Fibroblast of the conjunctiva (primary cell): ENCODE data around the gene POU2F1.
"Not testable (repeated sequence)": the region's sequence is repeated elsewhere in the genome, so short reads cannot be mapped to it uniquely, and the experiment has no call there.

Source experiments
- DNase-seq: peaks from one replicate; pipeline ENCODE4 v3.0.0-alpha.2; 2010; ENCODE audit warnings: low read depth

Gene POU2F1

DNA sequence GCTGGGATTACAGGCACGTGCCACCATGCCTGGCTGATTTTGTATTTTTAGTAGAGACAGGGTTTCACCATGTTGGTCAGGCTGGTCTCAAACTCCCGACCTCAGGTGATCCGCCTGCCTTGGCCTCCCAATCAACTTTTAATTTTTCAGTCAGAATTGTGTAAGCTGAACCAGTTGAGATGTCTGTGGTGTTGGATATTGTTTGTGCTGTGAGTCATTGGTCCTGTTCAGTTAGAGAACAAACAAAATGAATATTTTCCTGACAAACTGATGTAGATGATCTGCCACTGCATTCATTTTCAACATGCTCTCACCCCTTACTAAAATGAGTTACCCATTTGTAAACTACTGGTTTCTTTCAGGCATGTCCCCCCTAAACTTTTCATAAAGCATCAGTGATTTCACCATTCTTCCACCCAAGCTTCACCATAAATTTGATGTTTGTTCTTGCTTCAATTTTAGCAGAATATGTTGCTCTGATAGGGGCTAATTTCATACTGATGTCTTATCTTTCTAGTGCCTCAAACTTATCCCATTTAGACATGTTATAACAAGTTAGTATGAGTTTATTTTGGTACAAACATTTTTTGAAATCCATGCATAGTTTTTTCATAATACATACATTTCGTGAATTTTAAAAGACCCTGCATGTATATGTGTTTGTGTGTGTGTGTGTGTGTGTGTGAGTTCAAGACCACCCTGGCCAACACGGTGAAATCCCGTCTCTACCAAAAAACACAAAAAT, 15.2 kb upstream of the POU2F1 start:
- DNase-seq, result not testable (repeated sequence)

- DNase-seq, result no peak
Measured at GRCh38 chr1:167206166-167206835, 14.4 kb upstream of the POU2F1 start.

DNA sequence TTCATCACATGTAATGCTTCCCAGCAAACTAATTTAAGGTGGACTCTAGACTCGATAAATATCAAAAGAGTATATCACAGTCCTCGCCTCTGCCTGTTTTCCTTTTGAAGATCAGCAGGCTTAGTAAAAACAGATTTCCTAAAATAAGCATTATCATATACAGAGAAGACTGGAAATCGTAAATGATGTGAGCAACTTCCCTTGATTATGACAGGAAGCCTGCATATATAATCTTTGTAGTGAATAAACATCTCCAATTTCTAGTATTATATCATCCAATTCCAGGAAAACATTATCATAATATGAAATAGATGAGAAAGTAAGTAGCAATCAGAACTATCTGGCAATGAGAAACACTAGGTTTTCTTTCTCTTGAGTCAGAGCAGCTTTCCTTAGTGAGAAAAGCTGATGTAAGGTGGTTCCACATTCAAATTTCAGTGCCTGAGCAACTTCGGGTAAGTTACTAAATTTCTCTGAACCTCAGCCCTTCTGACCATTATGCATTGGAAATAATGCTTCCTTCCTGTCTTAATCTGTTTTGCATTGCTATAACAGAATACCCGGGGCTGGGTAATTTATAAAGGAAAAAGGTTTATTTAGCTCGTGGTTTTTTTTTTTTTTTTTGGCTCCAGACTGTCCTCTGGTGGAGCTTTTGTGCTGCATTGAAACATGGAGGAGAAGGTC, 12.6 kb upstream of the POU2F1 start:
- no peak for DNase-seq

- no peak for DNase-seq
Measured at GRCh38 chr1:167208624-167208976, 12.1 kb upstream of the POU2F1 start.

DNA sequence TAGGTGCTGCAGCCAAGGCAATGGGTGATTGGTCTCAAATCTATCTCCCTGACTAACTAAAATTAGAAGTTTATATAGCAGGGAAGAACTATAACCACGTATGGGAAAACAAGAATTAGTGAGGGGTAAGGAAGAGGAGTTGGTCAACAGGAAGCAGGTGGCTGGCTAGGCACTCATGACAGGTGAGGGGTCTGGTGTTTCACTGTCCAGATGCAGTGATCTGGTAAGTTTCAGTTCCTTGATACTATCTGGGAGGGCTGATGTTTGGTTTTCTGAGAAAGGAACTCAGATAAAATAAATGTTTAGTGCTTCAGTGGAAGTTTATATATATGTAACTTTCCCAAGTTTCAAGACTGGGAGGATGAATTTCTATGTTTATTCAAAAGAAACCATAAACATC, 11.6 kb upstream of the POU2F1 start:
- DNase-seq, result no peak

- no peak for DNase-seq
Measured at GRCh38 chr1:167210966-167211674, 9.6 kb upstream of the POU2F1 start.

- no peak for DNase-seq
Measured at GRCh38 chr1:167212025-167212424, 8.7 kb upstream of the POU2F1 start.

GRCh38 chr1:167216809-167217208, 3.9 kb upstream of the POU2F1 start:
- no peak for DNase-seq

GRCh38 chr1:167219194-167219593, 1.5 kb upstream of the POU2F1 start:
- no peak for DNase-seq

- peak; percentile 18 for DNase-seq
Measured at GRCh38 chr1:167219646-167220536, 795 bp upstream of the POU2F1 start.

GRCh38 chr1:167221126-167221737, 546 bp downstream of the POU2F1 start:
- no peak for DNase-seq

DNA sequence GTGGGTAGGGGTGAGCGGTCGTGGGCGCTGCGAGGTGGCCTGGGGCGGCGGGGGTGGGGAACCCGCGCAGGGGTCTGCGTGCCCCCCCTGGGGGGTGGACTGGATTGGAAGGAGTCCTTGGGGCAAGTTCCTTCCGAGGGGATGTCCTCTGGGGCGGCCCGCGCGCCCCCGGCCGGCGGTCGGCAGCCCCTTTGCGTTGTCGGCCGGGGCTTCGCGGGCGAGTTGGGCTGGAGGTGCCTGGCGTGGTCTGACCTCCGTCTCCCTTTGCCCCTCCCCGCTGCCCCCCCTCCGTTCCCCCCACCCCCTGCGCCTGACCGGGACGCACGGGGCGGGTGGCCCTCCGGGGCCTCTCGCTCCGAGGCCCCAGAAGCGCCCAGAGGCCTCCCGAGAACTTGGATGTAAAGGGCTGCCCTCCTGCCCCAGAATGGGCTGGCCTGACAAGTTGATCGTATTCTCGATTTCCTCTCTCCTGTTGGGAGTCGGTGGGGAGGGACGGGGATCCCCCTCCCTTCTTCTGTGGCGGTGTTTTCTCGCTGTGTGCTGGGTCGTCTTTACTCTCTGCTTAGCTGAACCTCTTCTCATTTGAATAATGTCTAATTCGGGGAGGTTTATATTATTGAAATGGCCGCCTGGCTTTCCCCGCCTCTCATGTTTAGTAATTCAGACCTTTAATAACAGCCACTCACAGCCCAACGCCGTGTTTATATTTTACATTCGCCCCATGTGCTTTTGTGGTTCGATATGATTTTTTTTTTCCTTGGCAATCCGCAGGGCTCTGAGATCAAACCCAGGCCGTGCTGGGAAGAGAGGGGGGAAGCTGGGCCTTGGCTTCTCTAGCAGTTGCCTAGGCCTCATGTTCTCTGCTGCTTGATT, 1.3 kb downstream of the POU2F1 start:
- DNase-seq, result peak; percentile 52

GRCh38 chr1:167223144-167224103, 2.7 kb downstream of the POU2F1 start:
- DNase-seq, result no peak

- not testable (repeated sequence) for DNase-seq
Measured at GRCh38 chr1:167224734-167225235, 4.1 kb downstream of the POU2F1 start.

GRCh38 chr1:167225920-167226319, 5.2 kb downstream of the POU2F1 start:
- DNase-seq, result no peak

GRCh38 chr1:167227934-167228378, 7.3 kb downstream of the POU2F1 start:
- DNase-seq, result no peak

GRCh38 chr1:167229719-167230385, 9.2 kb downstream of the POU2F1 start:
- no peak for DNase-seq

GRCh38 chr1:167230437-167230836, 9.8 kb downstream of the POU2F1 start:
- no peak for DNase-seq
